ENCODE data around the gene L1CAM.

Gene L1CAM, protein sequence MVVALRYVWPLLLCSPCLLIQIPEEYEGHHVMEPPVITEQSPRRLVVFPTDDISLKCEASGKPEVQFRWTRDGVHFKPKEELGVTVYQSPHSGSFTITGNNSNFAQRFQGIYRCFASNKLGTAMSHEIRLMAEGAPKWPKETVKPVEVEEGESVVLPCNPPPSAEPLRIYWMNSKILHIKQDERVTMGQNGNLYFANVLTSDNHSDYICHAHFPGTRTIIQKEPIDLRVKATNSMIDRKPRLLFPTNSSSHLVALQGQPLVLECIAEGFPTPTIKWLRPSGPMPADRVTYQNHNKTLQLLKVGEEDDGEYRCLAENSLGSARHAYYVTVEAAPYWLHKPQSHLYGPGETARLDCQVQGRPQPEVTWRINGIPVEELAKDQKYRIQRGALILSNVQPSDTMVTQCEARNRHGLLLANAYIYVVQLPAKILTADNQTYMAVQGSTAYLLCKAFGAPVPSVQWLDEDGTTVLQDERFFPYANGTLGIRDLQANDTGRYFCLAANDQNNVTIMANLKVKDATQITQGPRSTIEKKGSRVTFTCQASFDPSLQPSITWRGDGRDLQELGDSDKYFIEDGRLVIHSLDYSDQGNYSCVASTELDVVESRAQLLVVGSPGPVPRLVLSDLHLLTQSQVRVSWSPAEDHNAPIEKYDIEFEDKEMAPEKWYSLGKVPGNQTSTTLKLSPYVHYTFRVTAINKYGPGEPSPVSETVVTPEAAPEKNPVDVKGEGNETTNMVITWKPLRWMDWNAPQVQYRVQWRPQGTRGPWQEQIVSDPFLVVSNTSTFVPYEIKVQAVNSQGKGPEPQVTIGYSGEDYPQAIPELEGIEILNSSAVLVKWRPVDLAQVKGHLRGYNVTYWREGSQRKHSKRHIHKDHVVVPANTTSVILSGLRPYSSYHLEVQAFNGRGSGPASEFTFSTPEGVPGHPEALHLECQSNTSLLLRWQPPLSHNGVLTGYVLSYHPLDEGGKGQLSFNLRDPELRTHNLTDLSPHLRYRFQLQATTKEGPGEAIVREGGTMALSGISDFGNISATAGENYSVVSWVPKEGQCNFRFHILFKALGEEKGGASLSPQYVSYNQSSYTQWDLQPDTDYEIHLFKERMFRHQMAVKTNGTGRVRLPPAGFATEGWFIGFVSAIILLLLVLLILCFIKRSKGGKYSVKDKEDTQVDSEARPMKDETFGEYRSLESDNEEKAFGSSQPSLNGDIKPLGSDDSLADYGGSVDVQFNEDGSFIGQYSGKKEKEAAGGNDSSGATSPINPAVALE

DNA sequence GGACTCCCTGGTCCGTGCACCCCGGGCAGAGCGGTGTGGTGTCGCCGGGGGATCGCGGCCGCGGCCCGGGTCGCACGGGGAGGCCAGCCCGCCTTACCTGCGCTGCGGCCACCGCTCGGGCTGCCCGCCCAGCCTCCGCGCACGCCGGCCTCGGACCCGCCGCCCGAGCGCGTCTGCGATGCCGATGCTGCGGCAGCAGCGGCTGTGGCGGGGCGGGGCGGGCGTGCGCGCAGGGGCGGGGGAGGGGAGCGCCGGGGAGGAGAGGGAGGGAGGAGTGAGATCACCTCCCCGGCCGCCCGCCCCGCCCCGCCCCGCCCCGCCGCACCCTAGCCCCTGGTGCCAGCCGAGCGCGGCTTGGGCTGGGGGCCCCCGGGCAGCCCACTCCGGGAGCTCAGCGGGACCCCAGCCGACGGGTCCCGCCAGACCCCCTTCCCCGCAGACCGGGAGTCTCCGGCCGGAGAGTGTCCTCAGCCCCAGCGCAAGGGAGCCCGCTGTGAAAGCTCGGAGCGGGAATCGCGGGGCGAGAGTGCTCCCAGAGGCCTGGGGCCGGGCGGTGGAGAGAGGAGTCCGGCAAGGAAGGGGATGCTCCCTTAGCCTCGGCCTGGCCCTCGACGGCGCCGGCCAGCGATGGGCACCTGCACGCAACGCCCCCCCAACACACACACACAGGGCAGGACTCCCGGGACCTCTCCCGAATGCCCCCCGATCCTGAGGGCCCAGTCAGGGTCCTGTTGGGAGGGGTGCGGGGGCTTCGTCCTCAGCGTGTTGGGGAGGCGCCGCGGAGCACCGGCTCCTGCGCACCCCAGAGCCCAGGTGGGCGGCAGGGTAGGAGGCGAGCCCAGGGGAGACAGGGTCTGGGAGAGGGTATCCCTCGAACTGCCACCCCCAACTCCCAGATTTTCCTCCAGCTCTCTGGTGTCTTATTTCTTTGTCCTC lies at the start of gene L1CAM:
Gene L1CAM, minus strand, starts transcription at position 206 of the 936 bp plus-strand sequence. CDS start 10,337 bp downstream, outside the sequence.
- intact Hi-C loops (cut with micrococcal nuclease) = no loop called here
- Mint-ChIP-seq H3K4me1 (ENCODE audit: low read depth) (peaks cover 10% of the 10 kb centered on the region), H3K27me3 (peaks cover 87% of the 10 kb centered on the region), H3K36me3 (ENCODE audit: low read depth) (no peaks in the 10 kb centered on the region), H3K27ac (no peak within 1 kb of the TSS), H3K4me3 (peak within 1 kb of the TSS; percentile 42), H3K9me3 (no peaks in the 10 kb centered on the region)

DNA sequence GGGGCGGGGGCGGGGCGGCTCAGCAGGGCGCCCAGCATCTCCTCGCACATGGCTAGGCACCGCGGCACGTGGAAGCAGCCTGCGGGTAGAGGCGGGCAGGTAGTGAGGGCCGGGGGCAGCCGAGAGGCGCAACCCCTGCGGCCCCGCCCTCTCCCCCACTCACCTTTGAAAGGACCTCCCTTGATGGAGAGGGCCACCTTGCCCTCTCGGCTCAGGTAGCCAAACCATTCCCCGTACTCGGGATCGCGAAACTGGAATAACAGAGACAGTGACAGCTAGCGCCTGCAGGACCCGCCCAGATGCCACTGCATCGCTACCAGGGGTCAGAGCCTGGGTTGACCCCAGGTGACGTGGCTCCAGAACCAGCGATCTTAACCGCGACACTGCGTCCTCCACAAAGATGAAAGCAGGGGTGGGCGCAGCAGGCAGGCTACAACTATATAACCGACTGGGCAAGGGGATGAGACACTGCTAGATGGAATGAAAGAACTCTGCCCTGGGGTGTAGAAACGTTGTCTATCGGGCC lies 49.4 kb upstream of the L1CAM start:
- Mint-ChIP-seq H3K4me1 (ENCODE audit: low read depth) (peaks cover 45% of the 10 kb centered on the region), H3K36me3 (ENCODE audit: low read depth) (peaks cover 67% of the 10 kb centered on the region), H3K27me3 (no peaks in the 10 kb centered on the region), H3K4me3 (peak overlapping the region; percentile 50), H3K9me3 (no peaks in the 10 kb centered on the region), H3K27ac (no peak overlapping the region)
- intact Hi-C loops (cut with micrococcal nuclease) = no loop called here

DNA sequence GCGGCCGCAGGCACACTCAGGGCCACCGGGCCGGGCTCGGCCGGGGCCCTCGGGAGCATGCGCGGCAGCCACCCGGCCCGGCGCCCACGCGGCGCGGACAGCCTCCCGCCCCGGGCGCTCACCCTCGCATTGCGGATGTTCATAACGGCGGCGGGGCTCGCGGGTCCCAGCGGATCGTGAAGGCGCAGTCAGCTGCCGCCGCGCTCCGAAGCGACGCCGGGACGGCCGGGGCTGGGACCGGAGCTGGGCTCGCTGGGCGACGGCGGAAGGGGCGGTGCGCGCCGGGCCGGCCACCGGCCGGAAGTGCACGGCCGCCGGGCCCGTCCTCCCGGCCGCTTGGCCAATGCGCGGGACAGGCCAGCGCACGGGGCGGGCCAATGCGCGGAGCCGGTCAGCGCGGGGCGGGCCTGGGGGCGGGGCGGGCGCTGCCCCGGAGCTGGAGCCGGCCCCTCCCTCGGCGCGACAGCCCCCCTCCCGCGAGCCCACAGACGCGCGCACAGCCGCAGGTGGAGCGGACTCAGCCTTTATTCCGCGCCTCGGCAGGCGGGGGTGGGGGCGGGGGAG lies 48.9 kb upstream of the L1CAM start, which contains the start of gene NAA10:
Gene NAA10, minus strand, starts transcription at position 276 of the 564 bp plus-strand sequence. Its CDS starts 133 bp downstream, at position 143.
- Mint-ChIP-seq H3K36me3 (ENCODE audit: low read depth) (peaks cover 67% of the 10 kb centered on the region), H3K27ac (peak within 1 kb of the TSS; percentile 77), H3K4me1 (ENCODE audit: low read depth) (peaks cover 45% of the 10 kb centered on the region), H3K9me3 (no peaks in the 10 kb centered on the region), H3K4me3 (peak within 1 kb of the TSS; percentile 81), H3K27me3 (no peaks in the 10 kb centered on the region)
- intact Hi-C loops (cut with micrococcal nuclease) = no loop called here

DNA sequence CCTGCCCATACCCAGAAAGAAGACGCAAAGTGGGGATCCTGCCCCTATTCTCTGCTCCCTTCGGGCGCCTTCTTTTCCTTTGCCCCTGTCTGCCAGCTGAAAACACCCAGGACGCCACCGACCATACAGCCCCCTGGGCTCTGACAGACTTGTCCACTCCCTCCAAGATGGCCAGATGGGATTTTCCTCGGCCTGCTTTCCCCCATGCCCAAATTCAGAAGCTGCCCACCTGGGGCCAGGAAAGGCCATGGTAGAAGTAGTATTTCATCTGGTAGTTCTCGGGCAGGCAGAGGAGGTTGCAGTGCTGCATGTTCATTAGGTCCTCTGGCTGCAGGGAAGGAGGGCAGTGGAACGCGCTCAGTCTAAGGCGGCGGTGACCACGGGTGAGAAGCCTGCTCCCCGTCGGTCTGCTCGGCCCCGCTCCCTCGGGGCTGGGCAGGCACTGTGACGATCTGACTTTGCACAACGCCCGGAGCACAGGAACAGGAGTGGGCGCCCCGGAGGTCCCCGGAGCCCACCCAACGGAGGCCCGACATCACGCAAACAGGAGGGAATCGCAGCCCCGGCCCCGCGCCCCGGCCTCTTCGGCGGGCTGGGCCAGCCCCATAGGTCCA lies 48.3 kb upstream of the L1CAM start:
- Mint-ChIP-seq H3K27ac (peak overlapping the region; percentile 77), H3K4me3 (peak overlapping the region; percentile 81), H3K27me3 (no peaks in the 10 kb centered on the region), H3K9me3 (no peaks in the 10 kb centered on the region), H3K4me1 (ENCODE audit: low read depth) (peaks cover 44% of the 10 kb centered on the region), H3K36me3 (ENCODE audit: low read depth) (peaks cover 67% of the 10 kb centered on the region)
- intact Hi-C loops (cut with micrococcal nuclease) = no loop called here

DNA sequence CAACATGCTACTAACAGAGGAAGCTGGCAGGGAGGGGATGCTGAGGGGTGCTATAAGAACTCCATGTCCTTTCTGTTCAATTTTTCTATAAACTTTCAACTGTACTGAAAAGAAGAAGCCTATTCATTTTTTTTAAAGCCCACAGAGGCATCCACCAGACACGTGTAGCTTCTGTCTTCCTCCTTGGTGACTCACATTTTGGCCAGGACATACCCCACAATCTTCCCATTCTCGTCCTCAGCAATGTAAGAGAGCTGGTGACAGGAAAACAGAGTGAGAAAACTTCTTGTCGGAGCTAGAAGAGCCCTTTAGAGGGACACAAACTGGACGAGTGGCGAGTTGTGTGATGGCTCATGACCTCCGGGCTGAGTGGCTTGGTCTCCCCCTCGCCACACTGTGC lies 47.8 kb upstream of the L1CAM start:
- peak overlapping the region; percentile 77 for H3K27ac Mint-ChIP-seq
- intact Hi-C loops (cut with micrococcal nuclease) = no loop called here
- H3K27me3 Mint-ChIP-seq = no peaks in the 10 kb centered on the region
- H3K36me3 Mint-ChIP-seq (ENCODE audit: low read depth) = peaks cover 64% of the 10 kb centered on the region
- peak overlapping the region; percentile 81 for H3K4me3 Mint-ChIP-seq
- peaks cover 46% of the 10 kb centered on the region for H3K4me1 Mint-ChIP-seq (ENCODE audit: low read depth)
- no peaks in the 10 kb centered on the region for H3K9me3 Mint-ChIP-seq

DNA sequence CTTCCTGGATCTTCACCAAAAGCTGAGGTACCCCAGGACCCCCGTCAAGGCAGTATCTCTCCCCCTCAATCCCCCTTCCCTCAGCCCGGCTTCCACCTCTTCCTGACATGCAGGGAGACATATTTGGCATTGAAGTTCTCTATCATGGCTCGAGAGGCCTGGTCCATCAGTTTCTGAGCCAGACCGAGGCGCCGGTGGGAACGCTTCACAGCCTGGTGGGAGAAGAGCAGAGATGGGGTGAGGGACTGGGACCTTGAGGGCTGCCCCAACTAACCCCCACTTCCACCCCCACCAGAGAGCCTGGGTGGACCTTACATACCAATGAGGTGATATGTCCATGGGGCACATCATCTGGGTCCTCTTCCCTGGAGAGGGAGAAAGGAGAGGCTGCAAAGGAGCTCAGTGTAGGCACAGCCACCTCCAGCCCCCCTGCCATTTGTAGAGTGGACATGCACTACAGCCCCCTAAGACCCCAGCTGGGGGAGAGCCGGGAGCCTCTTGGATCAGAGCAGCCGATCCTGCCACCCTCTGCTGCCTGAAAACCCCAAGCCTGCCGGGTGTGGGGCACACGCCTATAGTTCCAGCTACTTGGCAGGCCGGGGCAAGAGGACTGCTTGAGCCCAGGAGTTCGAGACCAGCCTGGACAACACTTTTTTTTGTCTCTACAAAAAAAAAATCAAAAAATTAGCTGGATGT lies 46.4 kb upstream of the L1CAM start:
- intact Hi-C loops (cut with micrococcal nuclease) = no loop called here
- H3K27ac Mint-ChIP-seq = no peak overlapping the region

DNA sequence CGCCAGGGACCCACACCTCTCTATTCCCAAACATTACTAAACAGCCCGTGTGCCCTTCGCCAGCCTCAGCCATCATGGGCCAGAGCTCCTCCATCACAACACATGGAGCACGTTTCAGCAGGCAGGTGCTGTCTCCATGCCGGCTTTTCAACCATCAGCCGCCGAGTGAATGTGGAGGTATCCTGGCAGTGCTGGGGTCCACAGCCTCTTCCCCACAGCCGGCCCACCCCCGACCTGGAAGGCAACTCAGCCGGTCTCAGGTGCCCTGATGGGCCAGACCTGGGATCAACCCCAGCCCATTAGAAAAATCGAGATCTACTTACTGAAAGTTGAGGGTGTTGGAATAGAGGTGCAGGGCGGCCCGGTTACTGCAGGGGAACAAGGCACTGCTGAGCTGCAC lies 45.8 kb upstream of the L1CAM start:
- Mint-ChIP-seq H3K4me3 (no peak overlapping the region), H3K9me3 (no peaks in the 10 kb centered on the region), H3K36me3 (ENCODE audit: low read depth) (peaks cover 59% of the 10 kb centered on the region), H3K27ac (peak overlapping the region; percentile 95), H3K27me3 (no peaks in the 10 kb centered on the region), H3K4me1 (ENCODE audit: low read depth) (peaks cover 50% of the 10 kb centered on the region)
- intact Hi-C loops (cut with micrococcal nuclease) = no loop called here

More for the DNA sequence above, 46.4 kb upstream of the L1CAM start:
- H3K4me3 Mint-ChIP-seq = no peak overlapping the region
- H3K27me3 Mint-ChIP-seq = no peaks in the 10 kb centered on the region
- peaks cover 60% of the 10 kb centered on the region for H3K36me3 Mint-ChIP-seq (ENCODE audit: low read depth)
- peaks cover 45% of the 10 kb centered on the region for H3K4me1 Mint-ChIP-seq (ENCODE audit: low read depth)
- H3K9me3 Mint-ChIP-seq = no peaks in the 10 kb centered on the region

DNA sequence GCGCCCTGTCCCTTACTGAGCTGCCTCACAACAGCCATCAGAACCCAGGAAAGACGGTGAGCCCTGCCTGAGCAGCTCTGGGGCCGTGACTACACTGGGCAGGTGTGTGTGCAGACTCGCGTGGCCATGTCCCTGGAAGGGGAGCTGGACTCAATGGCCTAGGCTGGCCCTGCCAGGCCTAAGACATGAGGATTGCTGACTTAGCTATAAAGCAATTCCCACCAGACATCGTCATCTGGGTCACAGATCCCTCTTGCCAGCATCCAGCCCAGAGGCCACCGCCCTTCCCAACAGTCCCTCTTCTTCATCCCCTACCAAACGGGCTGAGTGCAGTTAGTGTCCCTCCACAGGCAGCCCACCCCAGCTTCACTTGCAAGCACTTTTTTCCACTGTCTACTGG lies 45.2 kb upstream of the L1CAM start:
- Mint-ChIP-seq H3K27me3 (no peaks in the 10 kb centered on the region), H3K4me3 (no peak overlapping the region), H3K36me3 (ENCODE audit: low read depth) (peaks cover 60% of the 10 kb centered on the region), H3K4me1 (ENCODE audit: low read depth) (peaks cover 51% of the 10 kb centered on the region), H3K9me3 (no peaks in the 10 kb centered on the region), H3K27ac (peak overlapping the region; percentile 95)
- intact Hi-C loops (cut with micrococcal nuclease) = no loop called here

DNA sequence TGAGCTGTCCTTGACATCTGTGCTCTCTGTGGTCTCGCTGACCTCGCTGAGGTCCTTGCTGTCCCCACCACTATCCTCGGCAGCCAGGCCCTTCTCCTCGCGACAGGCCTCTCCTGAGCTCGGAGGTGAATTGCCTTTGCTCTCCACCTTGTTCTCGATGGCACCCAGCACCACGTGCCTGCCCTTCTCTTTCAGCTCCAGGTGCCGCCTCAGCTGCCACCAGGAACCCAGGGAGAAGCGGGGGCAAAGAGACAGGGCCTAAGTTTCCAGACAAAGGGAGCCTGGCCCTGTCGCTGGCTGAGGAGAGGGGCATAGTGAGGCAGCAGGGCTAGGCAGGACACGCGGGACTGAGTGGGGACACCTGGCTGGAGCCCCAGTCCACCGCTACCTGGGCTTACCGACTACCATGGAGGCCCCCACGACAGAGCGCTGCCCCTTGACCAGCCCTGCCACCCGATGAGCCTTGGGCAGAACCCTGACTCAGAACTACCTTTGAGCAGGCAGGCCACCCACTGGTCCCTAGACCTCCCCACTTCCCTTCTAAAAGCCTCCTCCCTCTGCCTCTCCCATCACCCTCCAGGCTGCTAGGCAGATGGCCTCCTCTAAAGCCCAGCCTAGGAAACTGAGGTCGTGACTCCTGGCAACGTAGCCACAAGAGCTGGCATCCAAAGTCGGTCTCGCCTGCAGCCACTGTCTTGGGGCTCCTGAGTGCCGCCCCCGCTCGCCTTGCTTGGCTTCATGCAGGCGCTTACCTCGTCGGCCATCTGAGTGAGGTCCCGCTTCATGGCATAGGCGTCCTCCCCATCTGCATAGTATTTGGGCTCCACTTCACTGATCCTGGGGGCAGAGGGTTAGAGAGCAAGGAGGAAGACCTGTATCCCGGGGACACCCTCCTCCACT lies 44.3 kb upstream of the L1CAM start:
- Mint-ChIP-seq H3K4me1 (ENCODE audit: low read depth) (peaks cover 51% of the 10 kb centered on the region), H3K9me3 (no peaks in the 10 kb centered on the region), H3K4me3 (no peak overlapping the region), H3K36me3 (ENCODE audit: low read depth) (peaks cover 67% of the 10 kb centered on the region), H3K27ac (peak overlapping the region; percentile 95), H3K27me3 (no peaks in the 10 kb centered on the region)
- intact Hi-C loops (cut with micrococcal nuclease) = no loop called here

DNA sequence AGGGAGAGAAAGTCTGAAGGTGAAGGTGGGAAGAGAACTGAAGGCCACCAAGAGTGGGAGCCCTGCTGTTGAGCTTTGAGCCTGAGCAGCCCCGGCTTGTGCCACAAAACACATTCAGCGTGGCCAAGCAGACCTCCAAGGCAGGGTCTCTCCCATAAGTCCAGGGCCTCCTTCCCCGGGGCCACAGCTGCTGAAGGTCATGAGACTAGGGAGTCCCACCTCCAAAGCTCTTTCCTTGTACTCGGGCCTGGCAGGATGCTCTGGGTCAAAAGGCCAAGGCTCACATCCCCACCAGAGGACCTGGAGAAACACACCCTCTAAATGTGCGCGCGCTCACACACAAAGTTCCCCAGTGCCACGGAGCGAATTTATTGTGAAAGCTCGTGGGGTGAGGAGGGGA lies 43.6 kb upstream of the L1CAM start:
- Mint-ChIP-seq H3K4me1 (ENCODE audit: low read depth) (peaks cover 51% of the 10 kb centered on the region), H3K9me3 (no peaks in the 10 kb centered on the region), H3K27ac (peak overlapping the region; percentile 95), H3K4me3 (no peak overlapping the region), H3K27me3 (no peaks in the 10 kb centered on the region), H3K36me3 (ENCODE audit: low read depth) (peaks cover 70% of the 10 kb centered on the region)
- intact Hi-C loops (cut with micrococcal nuclease) = no loop called here

DNA sequence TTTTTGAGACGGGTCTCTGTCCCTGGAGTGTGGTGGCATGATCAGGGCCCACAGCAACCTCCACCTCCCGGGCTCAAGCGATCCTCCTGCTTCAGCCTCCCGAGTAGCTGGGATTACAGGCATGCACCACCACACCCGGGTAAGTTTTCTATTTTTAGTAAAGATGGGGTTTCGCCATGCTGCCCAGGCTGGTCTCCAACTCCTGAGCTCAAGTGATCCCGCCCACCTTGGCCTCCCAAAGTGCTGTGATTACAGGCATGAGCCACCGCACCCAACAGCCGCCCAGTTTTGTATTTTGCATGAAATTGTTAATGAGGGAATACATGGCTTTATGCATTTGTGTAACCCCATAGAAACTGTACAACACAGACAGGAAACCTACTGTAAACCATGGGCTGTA lies 42.9 kb upstream of the L1CAM start:
- peaks cover 72% of the 10 kb centered on the region for H3K36me3 Mint-ChIP-seq (ENCODE audit: low read depth)
- no peaks in the 10 kb centered on the region for H3K9me3 Mint-ChIP-seq
- H3K4me1 Mint-ChIP-seq (ENCODE audit: low read depth) = peaks cover 50% of the 10 kb centered on the region
- peak overlapping the region; percentile 37 for H3K4me3 Mint-ChIP-seq
- no peaks in the 10 kb centered on the region for H3K27me3 Mint-ChIP-seq
- peak overlapping the region; percentile 95 for H3K27ac Mint-ChIP-seq
- intact Hi-C loops (cut with micrococcal nuclease) = no loop called here

All from dendritic cell treated with granulocyte-macrophage colony-stimulating factor and Interleukin-4, amounts not matched to agents 40 ng/mL and 50 ng/mL, for 4 days (primary cell).